HTERT RPE-1 (cell line): ENCODE results near the gene DNAH6.
"Not testable (repeated sequence)": the region's sequence is repeated elsewhere in the genome, so short reads cannot be mapped to it uniquely, and the experiment has no call there.

ENCODE experiments used
- in situ Hi-C: fragments of 300-500 bp; cut with MboI; formaldehyde crosslinking; loops from 4 replicates; pipeline ENCODE4 v1.14.3; 2020; ENCODE audit warnings: low sequenced_read_pairs

DNAH6 gene

DNA sequence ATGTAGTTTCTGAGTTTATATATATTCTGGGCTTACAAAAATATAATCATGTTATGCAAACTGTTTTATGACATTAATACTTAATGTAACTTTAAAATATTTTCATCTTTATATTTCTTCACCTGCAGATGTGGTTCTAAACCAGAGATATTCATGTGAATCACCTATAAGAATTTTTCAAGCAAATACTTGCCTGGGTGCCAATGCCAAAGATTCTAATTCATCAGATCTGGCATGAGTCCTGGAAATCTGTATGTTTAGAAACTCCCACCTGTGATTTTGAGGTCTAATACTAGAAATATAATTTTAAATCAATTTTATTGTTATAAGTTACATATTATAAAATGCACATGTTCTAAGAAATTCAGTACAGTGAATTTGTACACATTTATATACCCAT, 19.9 kb upstream of the DNAH6 start:
- in situ Hi-C loops: no loop called here

GRCh38 chr2:84497285-84497684, 19.0 kb upstream of the DNAH6 start:
- in situ Hi-C loops: no loop called here

GRCh38 chr2:84498150-84498799, 18.0 kb upstream of the DNAH6 start:
- in situ Hi-C loops: no loop called here

DNA sequence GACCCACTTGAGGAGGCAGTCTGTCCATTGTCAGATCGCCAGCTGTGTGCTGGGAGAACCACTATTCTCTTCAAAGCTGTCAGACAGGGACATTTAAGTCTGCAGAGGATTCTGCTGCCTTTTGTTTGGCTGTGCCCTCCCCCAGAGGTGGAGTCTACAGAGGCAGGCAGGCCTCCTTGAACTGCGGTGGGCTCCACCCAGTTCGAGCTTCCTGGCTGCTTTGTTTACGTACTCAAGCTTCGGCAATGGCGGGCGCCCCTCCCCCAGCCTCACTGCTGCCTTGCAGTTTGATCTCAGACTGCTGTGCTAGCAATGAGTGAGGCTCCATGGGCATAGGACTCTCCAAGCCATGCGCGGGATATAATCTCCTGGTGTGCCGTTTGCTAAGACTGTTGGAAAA, 5.3 kb upstream of the DNAH6 start:
- in situ Hi-C loops: not testable (repeated sequence)

DNA sequence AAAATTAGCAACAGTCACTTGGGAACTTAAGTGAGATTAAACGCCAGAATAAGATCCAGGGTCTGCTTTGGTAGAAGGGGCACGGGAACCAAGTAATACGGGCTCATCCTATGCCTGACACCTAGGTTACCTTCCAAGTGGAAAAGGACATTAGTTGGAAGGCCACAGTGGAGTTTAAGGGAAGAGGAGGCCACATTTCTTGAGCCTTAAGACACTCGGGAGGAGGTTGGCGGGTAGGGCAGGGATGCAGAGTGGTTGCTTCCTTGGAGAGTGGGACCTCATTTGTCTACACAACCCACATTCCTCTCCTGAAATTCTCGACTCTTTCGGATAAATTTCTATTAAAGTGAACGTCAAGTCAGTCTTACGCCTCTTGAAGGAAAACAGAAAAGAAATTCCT, 510 bp upstream of the DNAH6 start:
- in situ Hi-C loops: no loop called here

DNA sequence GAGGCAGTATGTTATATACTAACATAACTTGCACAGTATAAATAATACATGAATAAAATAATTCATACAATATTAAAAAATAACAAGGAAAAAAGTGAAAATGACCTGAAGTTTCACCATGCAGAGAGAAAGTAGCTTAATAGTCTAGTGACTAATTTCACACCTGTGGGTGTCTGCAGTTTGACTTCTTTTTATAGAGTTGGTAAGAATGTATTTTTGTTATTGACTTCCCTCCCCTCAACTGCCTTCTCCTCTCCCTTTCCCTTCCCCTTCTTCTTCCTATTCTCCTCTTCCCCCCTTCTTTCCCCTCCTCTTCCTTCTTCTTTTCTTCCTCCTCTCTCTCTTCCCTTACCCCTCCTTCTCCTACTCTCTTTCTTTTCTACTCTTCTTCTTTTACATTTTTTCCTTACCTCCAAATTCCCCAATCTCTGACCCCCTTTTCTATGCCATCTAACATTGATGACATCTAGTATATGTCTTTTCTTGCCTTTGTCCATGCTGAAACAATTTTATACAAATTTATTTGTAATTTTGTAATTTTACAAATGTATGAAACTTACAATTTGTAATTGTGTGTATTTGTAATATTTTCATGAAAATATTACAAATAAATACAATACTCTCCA, 3.1 kb downstream of the DNAH6 start:
- in situ Hi-C loops: no loop called here

- in situ Hi-C loops: no loop called here
These were observed 10.3 kb downstream of the DNAH6 start for GRCh38 chr2:84526562-84526961.

- in situ Hi-C loops: no loop called here
These were observed 11.1 kb downstream of the DNAH6 start for GRCh38 chr2:84527137-84528129.

- in situ Hi-C loops: no loop called here
These were observed 16.0 kb downstream of the DNAH6 start for GRCh38 chr2:84532291-84532690.

- in situ Hi-C loops: no loop called here
These were observed 17.9 kb downstream of the DNAH6 start for GRCh38 chr2:84534225-84534624.

DNA sequence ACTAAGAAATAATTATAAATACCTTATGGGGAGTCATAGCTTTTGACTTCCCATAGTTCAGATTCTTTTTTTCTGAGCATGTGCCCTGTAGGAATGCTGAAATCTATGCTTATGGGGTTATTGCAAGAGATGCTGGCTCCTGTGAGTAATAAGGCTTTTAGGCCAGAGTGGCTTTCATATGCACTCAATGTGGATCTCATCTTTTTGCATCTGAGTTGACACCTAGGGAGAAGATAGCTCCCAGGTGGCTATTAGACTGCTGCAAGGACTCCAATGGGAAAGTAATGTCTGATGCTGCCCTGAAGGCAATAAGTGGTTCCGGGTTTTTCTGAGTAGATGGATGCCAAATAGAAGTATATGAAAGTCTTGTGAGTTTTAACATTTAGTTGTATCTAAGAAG, 21.0 kb downstream of the DNAH6 start:
- in situ Hi-C loops: no loop called here

- in situ Hi-C loops: no loop called here
These were observed 23.4 kb downstream of the DNAH6 start for GRCh38 chr2:84539729-84540128.

DNA sequence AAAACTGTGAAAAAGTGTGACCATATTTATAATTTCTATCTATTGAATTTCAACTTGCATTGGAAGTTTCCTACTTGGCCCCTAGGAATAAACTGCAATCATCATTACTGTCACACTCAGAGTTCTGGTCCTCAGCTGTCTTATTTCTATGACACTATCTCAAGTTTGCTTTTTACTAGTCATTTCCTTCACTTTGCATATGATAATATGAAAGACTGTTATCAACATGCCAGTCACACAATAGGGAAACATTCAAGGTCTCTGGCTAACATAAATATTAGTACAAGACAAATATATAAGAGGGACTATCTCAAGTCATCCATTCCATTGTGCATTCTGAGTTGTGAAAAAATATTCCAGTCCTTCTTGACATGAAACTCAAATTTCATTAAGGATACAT, 28.7 kb downstream of the DNAH6 start:
- in situ Hi-C loops: no loop called here

DNA sequence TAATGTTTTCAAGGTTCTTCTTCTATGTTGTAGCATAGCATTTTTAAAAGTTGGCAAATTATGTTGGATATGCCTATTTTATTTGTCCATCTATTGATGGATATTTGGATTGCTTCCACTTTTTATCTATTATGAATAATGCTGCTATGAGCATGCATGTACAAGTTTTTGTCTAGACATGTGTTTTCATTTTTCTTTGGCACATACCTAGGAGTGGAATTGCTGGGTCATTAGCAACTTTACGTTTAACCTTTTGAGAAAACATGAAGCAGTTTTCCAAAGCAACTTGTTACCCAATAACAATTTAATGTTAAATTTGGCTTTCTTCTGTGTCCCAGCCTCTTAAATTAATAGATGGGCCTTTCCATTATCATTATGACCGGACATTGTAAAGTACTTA, 30.3 kb downstream of the DNAH6 start:
- in situ Hi-C loops: no loop called here

DNA sequence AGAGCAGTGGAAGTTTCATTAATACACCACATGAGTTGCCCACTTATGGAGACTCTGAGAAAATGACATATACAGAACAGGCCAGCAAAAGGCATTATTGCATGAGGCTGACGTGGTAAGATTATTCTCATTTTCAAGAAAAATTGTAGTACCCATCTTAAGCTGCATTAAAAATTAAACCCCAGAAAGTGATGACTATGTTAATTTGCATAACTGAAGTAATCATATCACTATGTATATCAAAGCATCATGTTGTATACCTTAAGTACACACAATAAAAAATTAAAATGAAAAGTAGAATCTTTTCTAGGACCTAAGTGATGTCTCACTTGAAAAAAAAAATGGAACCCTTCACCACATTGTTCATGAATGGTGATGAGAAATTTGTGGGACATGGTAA, 32.0 kb downstream of the DNAH6 start:
- in situ Hi-C loops: no loop called here

DNA sequence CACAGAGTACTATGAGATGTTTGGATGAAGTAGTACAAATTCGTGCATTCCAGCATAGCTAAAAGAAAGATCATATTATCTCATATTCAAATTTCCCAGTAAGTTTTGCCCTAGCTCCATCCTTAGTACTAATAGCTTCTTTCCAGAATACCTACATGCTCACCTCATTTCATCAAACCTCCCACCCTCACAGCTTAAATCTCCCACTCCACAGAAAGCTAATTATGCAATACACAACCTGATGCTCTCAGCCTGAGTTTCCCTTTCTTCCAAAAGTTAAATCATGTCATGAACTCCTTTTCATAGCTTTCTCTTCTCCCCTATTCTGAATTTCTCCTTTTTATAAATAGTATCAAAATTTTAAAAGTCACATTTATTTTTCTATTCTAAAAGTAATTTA, 34.6 kb downstream of the DNAH6 start:
- in situ Hi-C loops: no loop called here

DNA sequence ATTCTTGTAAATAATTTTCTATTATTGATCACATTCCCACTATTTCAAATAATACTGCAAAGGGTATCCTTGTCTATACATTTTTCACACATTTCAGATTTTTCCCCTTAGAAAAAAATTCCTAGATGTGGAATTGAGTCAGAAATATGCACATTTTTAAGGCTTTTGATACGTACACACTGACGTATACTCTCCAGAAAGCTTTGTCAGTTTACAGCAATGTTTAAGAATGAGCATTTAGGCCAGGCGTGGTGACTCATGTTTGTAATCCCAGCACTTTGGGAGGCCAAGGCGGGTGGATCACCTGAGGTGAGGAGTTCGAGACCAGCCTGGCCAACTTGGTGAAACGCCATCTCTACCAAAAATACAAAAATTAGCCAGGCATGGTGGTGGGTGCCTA, 35.2 kb downstream of the DNAH6 start:
- in situ Hi-C loops: not testable (repeated sequence)

- in situ Hi-C loops: no loop called here
These were observed 39.9 kb downstream of the DNAH6 start for GRCh38 chr2:84556190-84556589.

- in situ Hi-C loops: no loop called here
These were observed 43.5 kb downstream of the DNAH6 start for GRCh38 chr2:84559838-84560237.

GRCh38 chr2:84579661-84580060, 63.4 kb downstream of the DNAH6 start:
- in situ Hi-C loops: no loop called here

DNA sequence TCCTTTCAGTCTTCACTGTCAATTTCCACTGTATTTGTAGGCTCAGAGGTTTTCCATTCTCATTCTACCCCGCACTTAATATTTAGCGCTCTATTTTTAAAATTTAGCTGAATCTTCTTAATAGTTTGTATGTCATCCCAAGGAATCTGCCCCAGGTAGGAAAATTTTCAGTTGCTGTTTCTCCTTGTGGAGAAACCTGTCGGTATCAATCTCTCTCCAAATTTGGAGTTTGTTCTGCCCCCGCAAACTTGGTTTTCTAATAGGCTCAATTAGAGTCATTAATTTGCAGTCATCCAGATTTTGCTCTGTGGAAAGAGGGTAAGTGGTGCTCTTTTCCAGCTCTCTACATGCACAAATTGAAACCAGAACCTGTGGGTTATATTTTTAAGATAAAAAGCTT, 87.6 kb downstream of the DNAH6 start:
- in situ Hi-C loops: no loop called here

DNA sequence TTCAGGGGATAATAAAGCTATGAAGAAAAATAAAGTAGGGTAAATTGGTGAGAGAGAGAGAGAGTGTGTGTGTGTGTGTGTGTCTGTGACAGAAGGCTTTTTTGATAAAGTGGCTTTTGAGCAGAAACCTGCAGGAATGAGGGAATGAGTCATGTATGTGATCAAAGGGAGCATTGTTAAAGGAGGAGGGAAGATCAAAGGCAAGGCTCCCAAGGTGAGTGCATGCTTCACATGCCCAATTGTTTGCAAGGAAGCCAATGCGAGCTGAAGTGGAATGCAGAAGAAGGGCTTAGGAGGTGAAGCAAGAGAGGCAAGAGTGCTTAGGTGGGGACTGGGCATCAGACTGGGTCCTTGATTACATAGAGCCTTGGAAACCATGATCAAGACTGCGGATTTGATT, 96.8 kb downstream of the DNAH6 start:
- in situ Hi-C loops: no loop called here
